H54 (cell line): Measurements from ENCODE around the gene CSNK2A1.
A peak's percentile ranks its signal among the peaks of the same experiment; 100 is the strongest.
"Not testable (repeated sequence)": the region's sequence is repeated elsewhere in the genome, so short reads cannot be mapped to it uniquely, and the experiment has no call there.

Experiments
- DNase-seq: peaks from one replicate; pipeline ENCODE4 v3.0.0; 2011; ENCODE audit warnings: low spot score, mixed read lengths; ENCODE audit not compliant: insufficient read length
- FAIRE-seq: peaks from 3 replicates; lab custom pipeline; 2011; peaks lifted over from hg19 to GRCh38; lab: Jason Lieb, UNC
- POLR2A ChIP-seq: IDR thresholded peaks from 2 replicates; pipeline ENCODE4 v1.6.1; 2011; ENCODE audit warnings: low read depth, mild to moderate bottlenecking, low read length

Gene CSNK2A1

DNA sequence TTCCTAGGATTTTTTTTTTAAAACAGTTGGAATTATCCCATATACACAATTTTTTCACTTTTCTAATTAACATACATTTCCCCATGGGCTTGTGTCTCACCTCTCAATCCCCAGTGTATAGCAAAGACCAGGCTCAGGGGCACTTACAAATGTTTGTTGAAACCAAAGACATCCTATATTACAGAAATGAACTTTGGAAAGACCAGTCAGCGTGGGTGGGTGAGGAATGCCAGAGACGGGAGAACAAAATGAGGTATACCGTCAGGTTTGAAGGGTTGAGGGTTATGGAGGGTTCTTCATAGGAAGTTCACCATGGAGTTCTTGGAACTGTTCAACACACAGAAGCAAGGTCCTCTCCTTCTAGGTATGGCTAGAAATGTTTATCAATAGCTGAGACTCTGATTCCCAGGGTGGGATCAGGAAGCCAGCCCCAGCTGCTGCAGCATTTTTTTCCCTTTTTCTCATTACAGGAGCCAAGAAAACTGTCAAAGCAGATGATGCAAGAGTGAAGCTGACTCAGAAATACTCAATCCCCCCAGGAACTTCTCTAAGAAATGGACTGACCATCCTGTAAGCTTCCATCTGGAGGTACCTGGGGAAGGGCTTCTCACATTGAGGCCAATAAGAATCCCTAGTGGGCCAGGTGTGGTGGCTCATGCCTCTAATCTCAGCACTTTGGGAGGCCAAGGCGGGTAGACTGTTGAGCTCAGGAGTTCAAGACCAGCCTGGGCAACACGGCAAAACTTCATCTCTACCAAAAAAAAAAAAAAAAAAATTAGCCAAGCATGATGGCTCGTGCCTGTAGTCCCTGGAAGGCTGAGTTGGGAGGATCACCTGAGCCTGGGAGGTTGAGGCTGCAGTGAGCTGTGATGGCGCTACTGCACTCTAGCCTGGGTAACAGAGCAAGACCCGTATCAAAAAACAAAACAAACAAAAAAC lies 65.3 kb downstream of the CSNK2A1 start:
- no peak for TF ChIP-seq POLR2A
- no peak for FAIRE-seq
- no peak for DNase-seq

- not testable (repeated sequence) for DNase-seq, FAIRE-seq
Measured at GRCh38 chr20:476561-477249, 66.9 kb downstream of the CSNK2A1 start.

DNA sequence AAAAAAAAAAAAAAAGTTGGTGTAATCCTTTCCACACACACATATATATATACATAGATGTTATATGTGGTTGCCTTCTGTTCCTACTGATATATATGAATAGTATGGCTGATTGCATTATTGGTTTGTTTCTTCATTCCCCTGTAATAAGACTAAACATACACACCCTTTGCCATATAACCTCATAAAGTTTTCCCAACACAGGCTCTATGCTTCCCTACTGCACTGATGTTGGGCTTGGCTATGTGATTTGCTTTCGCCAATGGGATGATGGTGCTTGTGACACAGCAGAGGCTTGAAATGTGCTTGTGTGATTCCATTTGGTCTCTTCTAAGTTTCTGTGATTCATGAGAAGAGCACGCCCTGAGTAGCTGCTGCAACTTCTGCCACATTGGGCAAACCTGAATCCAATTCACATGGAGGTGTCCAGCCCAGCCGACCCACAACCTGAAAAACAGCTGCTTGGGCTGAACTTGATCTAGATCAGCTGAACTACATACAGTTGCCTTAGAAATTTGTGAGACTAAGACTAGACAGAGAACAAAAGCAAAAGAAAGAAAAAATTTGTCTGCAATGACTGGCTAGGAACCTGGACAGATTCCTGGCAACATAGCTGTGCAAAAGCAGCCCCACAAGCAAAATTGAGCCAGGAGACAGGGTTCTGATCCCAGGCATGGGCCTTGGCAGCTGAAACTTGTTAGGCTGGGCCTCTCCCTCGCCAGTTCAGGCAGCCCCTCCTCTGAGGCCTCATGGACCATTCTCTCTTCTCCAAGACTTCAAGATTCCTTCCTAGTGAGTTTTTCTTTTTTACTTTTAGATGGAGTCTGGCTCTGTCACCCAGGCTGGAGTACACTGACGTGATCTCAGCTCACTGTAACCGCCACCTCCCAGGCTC lies 67.9 kb downstream of the CSNK2A1 start:
- FAIRE-seq: no peak

DNA sequence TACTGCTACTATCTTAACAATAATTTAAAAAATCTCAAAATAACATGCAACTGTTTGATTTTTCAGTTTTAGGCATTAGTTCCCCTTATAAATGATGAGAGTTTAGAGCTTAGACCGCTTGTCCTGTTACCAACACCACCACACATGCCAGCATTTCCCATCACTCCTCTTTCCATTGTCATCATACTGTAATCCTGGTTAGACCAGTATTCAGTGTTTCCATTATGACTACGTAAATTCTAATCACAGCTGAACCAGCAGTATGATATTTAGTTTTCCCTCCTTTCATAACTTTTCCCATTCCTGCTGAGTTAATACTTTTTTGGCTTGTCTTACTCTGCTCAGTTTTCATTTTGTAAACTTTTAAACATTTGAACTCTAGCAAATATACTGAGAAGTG lies 69.0 kb downstream of the CSNK2A1 start:
- DNase-seq (no peak), FAIRE-seq (no peak)
- no peak for TF ChIP-seq POLR2A

More for the DNA sequence above, 67.9 kb downstream of the CSNK2A1 start:
- no peak for TF ChIP-seq POLR2A
- no peak for DNase-seq

DNA sequence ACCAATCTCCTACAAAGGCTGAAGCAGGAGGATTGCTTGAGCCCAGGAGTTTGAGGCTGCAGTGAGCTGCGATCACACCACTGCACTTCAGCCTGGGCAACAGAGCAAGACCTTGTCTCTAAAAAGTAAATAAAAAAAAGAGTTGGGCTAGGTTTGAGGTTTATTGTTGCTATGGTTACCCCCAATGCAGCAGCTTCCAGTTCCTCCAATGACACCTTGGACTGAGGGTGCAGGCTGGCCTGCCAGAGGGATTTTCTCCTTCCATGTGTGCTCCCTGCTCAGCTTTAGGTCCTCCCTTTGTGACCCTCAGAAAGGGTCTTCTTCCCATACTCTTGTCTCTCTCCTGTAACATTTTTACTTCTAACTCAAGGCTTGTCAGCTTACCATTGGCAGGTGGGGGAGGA lies 70.7 kb downstream of the CSNK2A1 start:
- FAIRE-seq (no peak), DNase-seq (no peak)
- no peak for TF ChIP-seq POLR2A

DNA sequence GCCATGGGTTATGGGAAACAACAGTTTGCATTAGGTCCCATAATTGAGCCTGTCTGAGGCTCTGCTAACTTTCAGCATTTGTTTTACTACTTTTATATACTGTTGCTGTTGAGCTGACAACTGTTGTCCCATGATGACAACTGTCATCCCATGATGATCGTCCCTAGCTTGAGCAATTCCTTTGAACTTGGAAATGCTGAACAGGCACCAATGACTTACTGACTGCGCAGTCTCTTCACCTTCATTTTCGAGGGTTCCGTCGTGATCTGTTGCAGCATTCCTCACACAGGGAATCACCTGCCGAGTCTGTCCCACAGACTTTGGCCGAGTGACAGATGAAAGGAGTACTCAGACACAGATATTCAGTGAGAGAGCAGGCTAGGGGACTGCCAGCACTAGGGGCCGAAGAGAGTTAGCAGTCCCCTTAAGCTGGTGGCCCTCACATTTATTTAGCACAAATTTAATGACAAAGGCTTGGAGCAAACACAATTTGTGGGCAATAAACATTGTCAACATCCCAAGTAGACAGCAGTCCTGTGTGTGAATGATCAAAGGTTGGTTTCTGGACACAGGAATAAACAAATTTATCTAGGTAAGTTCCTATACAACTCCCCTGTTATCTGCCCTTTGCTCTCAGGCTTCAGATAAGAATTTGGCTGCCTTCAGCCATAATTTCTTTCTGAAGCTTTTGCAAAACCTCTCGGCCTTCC lies 71.3 kb downstream of the CSNK2A1 start:
- DNase-seq: no peak
- no peak for TF ChIP-seq POLR2A
- no peak for FAIRE-seq

DNA sequence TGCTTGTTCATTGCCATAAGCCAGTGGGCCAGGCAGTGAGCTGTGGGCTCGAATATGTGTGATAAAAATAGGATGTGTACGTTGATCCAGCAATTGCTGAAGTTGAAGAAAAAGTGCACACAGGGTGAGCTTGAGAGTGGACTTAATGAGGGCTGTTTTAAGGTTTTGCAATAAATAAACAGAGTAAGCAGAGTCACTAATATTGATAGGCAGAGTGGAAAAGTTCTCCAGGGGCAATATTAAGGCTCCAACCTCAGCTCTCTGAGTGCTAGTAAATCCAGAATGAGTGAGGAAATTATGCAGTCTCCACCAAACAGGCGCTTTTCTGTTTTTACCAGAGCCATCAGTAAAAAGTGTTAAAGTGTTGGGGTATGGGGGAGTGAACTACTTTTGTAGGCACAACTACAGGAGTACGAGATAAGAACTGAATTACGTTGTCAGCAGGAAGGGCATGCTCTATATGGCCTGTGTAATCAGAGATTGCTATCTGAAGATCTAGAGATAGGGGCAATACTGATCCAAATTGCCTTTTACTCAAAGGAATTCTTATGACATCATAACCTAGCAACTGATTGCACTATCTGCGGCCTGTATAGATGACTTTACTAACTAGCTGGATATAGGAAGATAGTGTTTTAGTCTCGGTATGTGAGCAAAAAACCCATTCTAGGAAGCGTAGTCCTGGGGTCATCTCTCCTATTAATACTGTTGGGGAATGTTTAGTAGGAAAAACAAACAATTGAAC lies 73.7 kb downstream of the CSNK2A1 start:
- TF ChIP-seq POLR2A: no peak
- FAIRE-seq: no peak
- DNase-seq: no peak

DNA sequence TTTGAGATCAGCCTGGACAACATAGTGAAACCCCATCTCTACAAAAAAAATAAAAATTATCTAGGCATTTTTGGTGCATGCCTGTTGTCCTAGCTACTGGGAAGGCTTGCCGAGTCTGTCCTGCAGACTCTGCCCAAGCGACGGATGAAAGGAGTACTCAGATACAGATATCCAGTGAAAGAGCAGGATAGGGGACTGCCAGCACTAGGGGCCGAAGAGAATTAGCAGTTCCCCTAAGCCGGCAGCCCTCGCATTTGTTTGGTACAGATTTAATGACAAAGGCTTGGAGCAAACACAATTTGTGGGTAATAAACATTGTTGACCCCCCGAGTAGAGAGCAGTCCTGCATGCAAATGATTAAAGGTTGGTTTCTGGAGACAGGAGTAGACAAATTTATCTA lies 75.8 kb downstream of the CSNK2A1 start:
- TF ChIP-seq POLR2A: no peak
- FAIRE-seq (no peak), DNase-seq (no peak)

DNA sequence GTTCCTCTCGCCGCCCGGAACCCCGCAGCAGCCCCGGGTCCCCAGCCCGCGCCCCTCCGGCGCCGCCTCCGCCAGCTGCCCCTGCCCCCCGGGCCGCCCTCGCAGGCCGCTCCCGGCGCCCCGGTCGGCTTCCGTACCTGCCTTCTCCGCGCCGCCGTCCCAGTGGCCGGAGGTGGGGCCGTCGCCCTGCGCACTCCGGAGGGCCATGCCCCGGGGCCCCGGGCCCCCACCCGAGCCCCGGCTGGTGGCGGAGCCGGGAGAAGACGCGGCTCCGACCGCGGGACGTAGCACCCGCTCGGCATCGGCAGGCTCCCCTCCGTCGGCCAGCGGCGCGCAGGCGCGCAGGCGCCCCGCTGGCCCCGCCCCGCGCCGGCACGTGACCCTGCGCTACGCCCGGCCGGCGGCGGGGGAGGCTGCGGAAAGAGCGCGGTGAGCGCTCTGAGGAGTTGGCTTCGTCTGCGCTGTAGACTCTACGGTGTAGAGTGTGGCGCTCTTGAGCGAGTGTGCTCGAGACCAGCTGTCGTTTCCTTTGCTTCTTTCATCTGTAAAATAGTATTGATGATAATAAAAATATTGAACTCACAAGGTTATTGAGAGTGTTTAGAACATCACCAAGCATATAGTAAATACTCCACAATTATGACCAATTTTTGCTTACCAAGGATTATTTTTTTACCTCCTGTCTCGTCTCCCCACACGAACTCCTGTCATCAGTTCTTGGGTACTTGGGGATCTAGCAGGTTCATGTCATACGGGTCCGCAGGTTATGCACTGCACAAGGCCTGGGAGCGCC lies 81.2 kb downstream of the CSNK2A1 start, which contains the start of gene TBC1D20:
TBC1D20 (minus strand) TSS at position 335 of the 793 bp plus-strand sequence; CDS start at position 207, 128 bp downstream.
- FAIRE-seq: no peak
- DNase-seq: peak; percentile 84

DNA sequence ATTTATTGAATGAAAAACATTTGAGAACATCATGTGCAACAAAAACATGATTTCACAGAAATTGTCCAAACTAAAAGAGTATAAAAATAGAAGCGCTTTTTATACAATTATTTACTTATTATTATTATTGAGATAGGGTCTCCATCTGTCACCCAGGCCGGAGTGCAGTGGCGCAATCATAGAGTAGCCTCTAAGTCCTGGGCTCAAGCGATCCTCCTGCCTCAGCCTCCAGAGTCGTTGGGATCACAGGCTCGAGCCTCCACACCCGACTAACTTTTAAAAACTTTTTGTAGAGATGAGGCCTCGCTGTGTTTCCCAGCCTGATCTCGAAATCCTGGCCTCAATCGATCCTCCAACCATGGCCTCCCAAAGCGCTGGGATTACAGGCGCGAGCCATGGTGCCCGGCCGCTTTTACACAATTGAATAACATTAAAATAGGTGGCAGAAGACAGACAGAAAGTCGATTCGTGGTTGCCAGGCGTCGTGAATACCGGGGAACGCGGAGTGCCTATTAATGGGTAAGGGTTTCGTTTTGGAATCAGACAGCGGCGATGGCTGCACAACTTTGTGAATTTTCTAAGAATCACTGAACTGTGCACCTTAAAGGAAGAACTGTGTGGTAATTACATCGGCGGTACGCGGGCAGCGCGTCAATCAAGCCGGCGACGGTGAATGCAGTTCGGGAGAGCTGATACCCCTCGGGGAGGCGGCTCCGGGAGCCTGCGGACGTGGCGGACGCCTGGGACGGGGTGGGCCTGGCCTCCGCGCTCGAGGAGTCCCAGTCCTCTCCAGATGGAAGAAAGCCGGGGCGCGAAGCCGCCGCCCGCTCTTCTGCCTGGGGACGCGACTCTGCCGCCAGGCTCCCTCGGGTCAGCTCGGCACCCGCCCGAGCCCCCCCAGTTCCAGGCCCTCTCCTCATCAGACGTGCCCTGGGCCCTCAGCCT lies 82.1 kb downstream of the CSNK2A1 start:
- DNase-seq: peak; percentile 57
- TF ChIP-seq POLR2A: no peak
- no peak for FAIRE-seq

More for the DNA sequence above, 81.2 kb downstream of the CSNK2A1 start, which contains the start of gene TBC1D20:
- TF ChIP-seq POLR2A: peak; percentile 93
